H1 (cell line): ENCODE measurements around the gene NSUN4. TPM values are rescaled to one million over a fixed set of nuclear protein-coding genes. Genes with fewer than 3 reads are reported as not detected.

Experiments used
- KDM5A ChIP-seq: fragments of 200-600 bp; IDR thresholded peaks from 2 replicates; pipeline ENCODE4 v1.7.1; 2012; ENCODE audit warnings: mild to moderate bottlenecking, low read length, inconsistent platforms, mixed read lengths
- RAD21 ChIP-seq, 2 experiments: IDR thresholded peaks in 1 of 2; conservative IDR thresholded peaks in 1 of 2; 2 replicates each; pipeline ENCODE4 v1.6.1; 2011; ENCODE audit warnings: low read depth in 2 of 2, low read length in 2 of 2, improper control_type of control experiment in 1 of 2, inconsistent platforms in 1 of 2, mild to moderate bottlenecking in 1 of 2, moderate library complexity in 1 of 2
- RFX5 ChIP-seq: IDR thresholded peaks from 2 replicates; pipeline ENCODE4 v1.6.1; 2011; ENCODE audit warnings: low read depth, low read length, improper control_type of control experiment, borderline replicate concordance
- SIX5 ChIP-seq: IDR thresholded peaks from 2 replicates; pipeline ENCODE4 v1.6.1; 2011; ENCODE audit warnings: mild to moderate bottlenecking, low read depth, low read length
- TAF1 ChIP-seq: IDR thresholded peaks from 2 replicates; pipeline ENCODE4 v1.6.1; 2011; ENCODE audit warnings: mild to moderate bottlenecking, low read depth, low read length
- YY1 ChIP-seq: IDR thresholded peaks from 2 replicates; pipeline ENCODE4 v1.6.1; 2011; ENCODE audit warnings: low read depth, mild to moderate bottlenecking, low read length
- polyA plus RNA-seq, 7 experiments: library from polyadenylated mRNA; depleted of rRNA in 3 of 7; stranded (reverse) in 5 of 7; unstranded in 2 of 7; fragments of >200 nt in 5 of 7; fragments of 200-250 nt in 2 of 7; gene quantifications; 1 replicate in 5 of 7; 2 replicates in 1 of 7; 4 replicates in 1 of 7; pipeline versions ENCODE4 v1.2.1 to v1.2.3, GENCODE V29; 2011 to 2013; ENCODE audit warnings: missing spikeins in 2 of 7, mixed read lengths in 2 of 7
- total RNA-seq: library from RNA; stranded (reverse); fragmentation: NEBNext Ultra II Directional; extraction: Animal tissue kit (Norgen Biotek cat#: 25700); gene quantifications from 2 replicates; pipeline ENCODE4 v1.2.1, GENCODE V29; 2021
- TF ChIP-seq, protein P1 (sequence below): IDR thresholded peaks from 2 replicates; pipeline ENCODE4 v1.6.1; 2011; ENCODE audit warnings: low read depth, mild to moderate bottlenecking, low read length; ENCODE audit not compliant: insufficient read depth

Gene NSUN4
- total and polyA plus RNA-seq, 2 of the 8 experiments (the other 6 are each of a cell fraction or from before 2014, with no cell fraction given), result 9.7 to 15.7 TPM

DNA sequence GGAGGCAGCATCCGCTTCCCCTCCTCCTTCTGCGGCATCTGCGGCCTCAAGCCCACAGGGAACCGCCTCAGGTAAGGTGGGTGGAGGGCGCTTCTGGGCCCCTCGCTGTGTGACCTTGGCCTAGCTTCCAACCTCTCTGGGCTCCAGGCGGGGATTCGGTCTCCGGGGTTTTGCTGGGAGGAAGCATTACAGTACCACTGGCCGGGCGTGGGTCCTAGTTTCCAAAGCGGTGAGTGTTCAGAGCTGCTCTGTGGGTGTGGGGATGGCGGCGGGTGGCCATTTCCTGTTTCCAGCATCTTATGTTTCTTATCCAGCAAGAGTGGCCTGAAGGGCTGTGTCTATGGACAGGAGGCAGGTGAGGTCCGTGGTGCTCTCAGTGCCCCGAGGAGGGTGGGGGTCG, 65.1 kb downstream of the NSUN4 start (continued):
- TF ChIP-seq RFX5 (no peak), YY1 (no peak), KDM5A (no peak), SIX5 (no peak), RAD21 (IDR thresholded peaks at IDR 0.05 in 1 of 2, conservative IDR thresholded peaks at IDR 0.05 in 1 of 2; ENCODE audit: low read depth in 2 of 2, low read length in 2 of 2) (no peak), TAF1 (no peak)
- TF ChIP-seq, protein P1, sequence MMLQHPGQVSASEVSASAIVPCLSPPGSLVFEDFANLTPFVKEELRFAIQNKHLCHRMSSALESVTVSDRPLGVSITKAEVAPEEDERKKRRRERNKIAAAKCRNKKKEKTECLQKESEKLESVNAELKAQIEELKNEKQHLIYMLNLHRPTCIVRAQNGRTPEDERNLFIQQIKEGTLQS, result no peak
